Measurements from ENCODE around the gene LRP1.

The LRP1 gene

DNA sequence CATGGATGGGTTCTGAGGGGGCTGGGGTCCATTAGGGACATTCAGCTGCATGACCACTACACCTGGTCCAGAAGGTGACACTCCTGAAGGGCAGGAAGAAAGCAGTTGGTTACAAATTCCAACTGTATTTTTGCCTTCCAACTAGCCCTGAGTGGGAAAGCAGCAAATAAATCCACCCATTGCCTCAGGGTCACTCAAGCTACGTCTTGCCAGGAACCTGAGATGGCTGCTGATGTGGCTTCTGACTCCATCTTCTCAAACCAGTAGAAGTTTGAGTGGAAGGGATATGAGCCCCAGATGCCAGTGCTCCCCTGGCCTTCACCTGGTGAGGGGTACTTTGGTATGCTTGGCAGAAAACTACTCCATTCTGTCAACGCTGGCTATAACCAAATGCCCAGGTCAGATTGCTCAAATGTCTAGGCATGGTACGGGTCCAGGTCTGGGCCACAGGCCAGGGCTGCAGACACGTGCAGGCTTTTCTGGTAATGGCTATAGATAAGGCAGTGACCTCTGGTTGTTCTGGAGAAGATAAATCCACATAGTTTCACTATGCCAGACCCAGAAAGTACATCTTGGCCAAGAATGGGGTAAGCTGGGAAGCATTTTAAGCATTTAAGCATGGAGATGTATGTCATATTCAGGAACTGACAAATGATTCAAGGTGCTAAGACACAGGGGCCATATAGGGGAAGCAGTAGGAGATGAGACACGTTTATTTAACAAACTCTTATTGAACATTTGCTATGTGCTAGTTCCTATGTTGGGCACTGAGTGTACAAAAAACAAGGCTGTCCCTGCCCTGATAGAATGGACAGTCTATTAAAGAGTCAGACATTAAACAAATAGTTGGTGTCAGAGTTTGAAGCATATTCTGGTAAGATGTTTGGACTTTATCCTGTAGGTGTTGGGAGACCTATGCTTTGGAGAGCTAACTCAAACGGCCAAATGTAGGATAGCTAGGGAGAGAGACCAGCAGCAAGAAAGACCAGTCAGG is 131.0 kb downstream of the LRP1 start:
- TF ChIP-seq TAF1 (IDR thresholded peaks at IDR 0.05; ENCODE audit: borderline replicate concordance, low read depth, low read length) (no peak), POLR2AphosphoS5 (IDR thresholded peaks at IDR 0.05; ENCODE audit: low read depth, low read length) (no peak), POLR2A (IDR thresholded peaks at IDR 0.05; ENCODE audit: low read depth, low read length) (no peak)
- DNase-seq (ENCODE audit: insufficient read length) (no peak), FAIRE-seq (no peak)

DNA sequence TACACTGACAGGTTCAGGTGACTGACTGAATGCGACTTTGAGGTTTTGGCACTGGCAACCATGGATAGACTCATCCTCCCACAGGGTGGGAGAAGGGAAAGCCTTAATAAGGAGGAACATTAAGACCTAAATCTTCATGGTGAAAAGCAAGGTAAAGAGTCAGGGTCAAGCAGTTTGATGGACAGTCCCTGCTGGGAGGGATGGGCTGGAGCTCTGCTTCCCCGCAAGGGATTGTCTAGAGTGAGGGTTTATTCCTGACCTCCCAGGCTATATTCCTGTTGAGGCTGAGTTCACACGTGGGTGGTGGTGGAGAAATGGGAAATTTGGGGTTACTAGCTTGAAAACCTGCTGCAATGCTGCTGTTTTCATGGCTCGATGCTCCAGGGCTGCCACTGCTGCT is 132.1 kb downstream of the LRP1 start:
- FAIRE-seq (no peak), DNase-seq (ENCODE audit: insufficient read length) (no peak)
- TF ChIP-seq POLR2AphosphoS5 (IDR thresholded peaks at IDR 0.05; ENCODE audit: low read depth, low read length) (no peak), POLR2A (IDR thresholded peaks at IDR 0.05; ENCODE audit: low read depth, low read length) (no peak), TAF1 (IDR thresholded peaks at IDR 0.05; ENCODE audit: borderline replicate concordance, low read depth, low read length) (no peak)

DNA sequence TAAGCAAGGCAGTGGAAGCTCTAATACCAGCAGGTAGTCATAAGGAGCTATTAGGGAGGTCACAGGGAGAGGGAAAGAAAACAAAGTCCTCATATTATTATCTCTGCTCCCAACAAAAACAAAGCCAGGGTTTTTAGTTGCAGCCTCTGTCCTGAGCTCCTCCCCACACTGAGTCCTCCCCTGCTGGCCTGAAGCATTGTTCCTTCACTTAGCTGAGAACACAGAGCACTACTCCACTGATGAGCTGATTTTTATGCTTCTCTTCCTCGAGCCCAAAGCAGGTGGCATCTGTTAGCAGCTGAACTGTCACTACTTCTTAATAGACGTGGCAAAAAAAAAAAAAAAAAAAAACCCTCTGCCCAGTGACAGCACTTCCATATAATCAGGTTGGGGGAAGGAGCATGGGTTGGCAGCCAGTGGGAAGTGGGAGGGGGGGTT is 133.2 kb downstream of the LRP1 start:
- FAIRE-seq (no peak), DNase-seq (ENCODE audit: insufficient read length) (no peak)
- no peak for TF ChIP-seq POLR2AphosphoS5 (IDR thresholded peaks at IDR 0.05; ENCODE audit: low read depth, low read length)
- no peak for TF ChIP-seq POLR2A (IDR thresholded peaks at IDR 0.05; ENCODE audit: low read depth, low read length)
- TF ChIP-seq TAF1 (IDR thresholded peaks at IDR 0.05; ENCODE audit: borderline replicate concordance, low read depth, low read length), result no peak

DNA sequence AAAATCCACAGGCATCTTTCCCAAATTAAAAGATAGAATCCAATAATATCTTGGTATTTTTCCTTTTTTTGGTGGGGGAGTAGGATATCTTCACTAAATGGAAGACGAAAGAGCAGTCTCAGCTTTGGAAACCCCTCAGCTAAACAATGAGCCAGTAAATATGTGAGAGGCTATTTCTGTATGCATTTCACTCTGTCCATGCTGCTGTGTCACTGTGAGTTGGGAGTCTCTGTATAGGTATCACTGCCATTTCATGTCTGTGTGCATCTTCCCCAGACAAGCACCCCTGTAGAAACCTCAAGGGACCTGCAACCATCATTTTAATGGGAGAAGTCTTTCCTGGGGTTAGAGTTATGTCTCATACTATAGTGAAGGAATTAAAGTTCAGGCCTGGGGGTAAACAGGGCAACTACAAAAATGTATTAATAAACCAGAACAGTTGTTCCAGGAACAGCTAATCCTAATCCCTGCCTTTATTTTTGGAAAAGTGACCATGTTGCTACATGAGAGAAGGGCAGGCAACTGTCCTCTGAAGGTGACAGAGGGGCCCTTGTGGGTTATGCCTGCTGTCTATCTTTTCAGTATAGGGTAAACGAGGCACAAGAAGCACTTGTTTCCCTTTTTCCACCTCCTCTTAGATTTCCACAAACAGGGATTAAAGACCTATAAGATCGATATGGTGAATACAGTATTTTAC is 134.0 kb downstream of the LRP1 start:
- DNase-seq (ENCODE audit: insufficient read length), result no peak
- FAIRE-seq, result no peak
- TF ChIP-seq POLR2AphosphoS5 (IDR thresholded peaks at IDR 0.05; ENCODE audit: low read depth, low read length) (no peak), TAF1 (IDR thresholded peaks at IDR 0.05; ENCODE audit: borderline replicate concordance, low read depth, low read length) (no peak)

Data from GM12892 (cell line).